ENCODE measurements around the gene LGI4.

LGI4 gene

DNA sequence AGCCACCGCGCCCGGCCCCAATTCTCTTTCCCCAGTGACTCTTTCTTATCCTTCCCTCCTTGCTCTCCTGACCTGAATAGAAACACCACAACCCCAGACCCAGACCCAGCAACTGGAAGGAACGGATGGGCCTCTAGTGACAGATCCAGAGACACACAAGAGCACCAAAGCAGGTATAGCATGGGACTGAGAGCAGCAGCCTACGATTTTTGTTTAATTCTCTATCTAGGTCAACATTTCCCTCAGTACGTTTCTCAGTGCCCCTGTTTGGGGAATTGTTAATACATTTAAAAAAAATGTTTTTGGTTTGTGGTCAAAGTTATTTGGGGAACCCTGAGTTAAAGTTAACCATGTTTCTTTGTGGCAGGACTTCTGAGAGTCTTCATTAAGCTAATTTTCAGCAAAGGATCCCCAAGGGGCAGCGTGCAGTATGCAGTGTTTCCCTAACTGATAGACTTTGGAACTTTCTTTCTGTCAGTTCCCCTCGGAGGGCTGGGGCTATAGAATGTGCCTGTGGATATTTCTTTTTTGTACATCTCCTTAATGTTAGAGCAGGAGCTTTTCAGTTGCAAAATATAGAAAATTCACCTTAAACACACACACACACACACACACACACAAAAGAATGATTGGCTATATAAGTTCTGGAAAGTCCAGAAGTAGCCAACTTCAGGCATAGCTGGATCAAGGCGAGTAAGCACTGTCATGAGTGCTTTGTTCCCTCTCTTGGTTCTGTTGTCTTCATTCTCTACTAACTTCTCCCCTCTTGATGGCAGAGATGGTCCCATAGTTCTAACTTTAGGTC is 26.0 kb upstream of the LGI4 start:
- TF ChIP-seq, protein P1, sequence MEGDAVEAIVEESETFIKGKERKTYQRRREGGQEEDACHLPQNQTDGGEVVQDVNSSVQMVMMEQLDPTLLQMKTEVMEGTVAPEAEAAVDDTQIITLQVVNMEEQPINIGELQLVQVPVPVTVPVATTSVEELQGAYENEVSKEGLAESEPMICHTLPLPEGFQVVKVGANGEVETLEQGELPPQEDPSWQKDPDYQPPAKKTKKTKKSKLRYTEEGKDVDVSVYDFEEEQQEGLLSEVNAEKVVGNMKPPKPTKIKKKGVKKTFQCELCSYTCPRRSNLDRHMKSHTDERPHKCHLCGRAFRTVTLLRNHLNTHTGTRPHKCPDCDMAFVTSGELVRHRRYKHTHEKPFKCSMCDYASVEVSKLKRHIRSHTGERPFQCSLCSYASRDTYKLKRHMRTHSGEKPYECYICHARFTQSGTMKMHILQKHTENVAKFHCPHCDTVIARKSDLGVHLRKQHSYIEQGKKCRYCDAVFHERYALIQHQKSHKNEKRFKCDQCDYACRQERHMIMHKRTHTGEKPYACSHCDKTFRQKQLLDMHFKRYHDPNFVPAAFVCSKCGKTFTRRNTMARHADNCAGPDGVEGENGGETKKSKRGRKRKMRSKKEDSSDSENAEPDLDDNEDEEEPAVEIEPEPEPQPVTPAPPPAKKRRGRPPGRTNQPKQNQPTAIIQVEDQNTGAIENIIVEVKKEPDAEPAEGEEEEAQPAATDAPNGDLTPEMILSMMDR (IDR thresholded peaks at IDR 0.05; ENCODE audit: control insufficient read depth, extremely low read depth, insufficient read depth): no peak
- DNase-seq (ENCODE audit: low read depth): no peak
- H3K4me3 ChIP-seq (ENCODE audit: low read depth, low read length): no peak overlapping the region

DNA sequence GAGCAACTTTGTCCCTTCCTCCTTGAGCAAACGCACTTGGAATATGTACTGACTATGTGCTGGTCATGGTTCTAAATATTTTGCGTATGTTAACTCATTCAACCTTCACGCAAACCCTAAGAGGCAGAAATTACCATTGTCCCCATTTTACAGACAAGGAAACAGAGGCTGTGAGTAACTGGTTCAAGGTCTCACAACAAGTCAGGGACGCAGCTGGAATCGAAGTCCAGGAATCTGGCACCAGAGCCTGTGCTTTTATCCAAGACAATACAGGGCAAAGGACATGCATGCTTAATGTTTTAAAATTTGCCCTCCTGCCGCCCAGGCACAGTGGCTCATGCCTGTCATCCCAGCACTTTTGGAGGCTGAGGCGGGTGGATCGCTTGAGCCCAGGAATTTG is 24.7 kb upstream of the LGI4 start:
- no peak overlapping the region for H3K4me3 ChIP-seq (ENCODE audit: low read depth, low read length)
- no peak for DNase-seq (ENCODE audit: low read depth)
- TF ChIP-seq, protein P1 (IDR thresholded peaks at IDR 0.05; ENCODE audit: control insufficient read depth, extremely low read depth, insufficient read depth): no peak

DNA sequence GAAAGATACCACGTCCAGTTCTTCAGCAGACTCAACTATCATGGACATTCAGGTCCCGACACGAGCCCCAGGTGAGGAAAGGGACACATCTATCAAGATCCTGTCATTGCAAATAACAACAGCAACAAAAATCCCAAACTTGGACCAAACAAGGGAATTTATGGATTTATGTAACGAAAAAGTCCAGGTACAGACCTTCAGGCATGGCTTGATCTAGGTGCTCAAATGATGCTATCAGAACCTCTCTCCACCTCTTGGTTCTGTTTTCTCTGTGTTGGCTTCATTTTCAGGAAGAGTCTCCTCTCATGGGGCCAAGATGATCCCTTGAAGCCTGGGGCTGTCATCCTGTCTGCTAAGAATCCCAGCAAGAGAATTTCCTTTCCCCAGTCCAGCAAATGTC is 22.6 kb upstream of the LGI4 start:
- H3K4me3 ChIP-seq (ENCODE audit: low read depth, low read length): no peak overlapping the region
- DNase-seq (ENCODE audit: low read depth): no peak
- TF ChIP-seq, protein P1 (IDR thresholded peaks at IDR 0.05; ENCODE audit: control insufficient read depth, extremely low read depth, insufficient read depth): no peak

DNA sequence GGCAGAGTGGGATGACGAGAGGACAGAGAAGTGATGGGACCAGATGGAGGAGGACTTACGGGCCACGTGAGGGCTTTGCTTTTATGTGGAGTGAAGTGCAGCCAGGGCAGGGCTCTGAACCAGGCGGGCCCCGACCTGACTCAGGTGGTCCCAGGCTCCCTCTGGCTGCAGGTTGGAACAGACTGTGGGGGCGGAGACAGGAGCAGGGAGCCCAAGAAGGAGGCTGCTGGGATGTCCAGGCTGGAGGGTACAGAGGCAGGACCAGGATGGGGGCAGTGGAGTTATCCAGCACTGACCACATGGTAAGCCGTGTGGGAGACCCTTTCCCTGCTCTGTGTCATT is 21.8 kb upstream of the LGI4 start:
- TF ChIP-seq, protein P1 (IDR thresholded peaks at IDR 0.05; ENCODE audit: control insufficient read depth, extremely low read depth, insufficient read depth): no peak
- H3K4me3 ChIP-seq (ENCODE audit: low read depth, low read length): no peak overlapping the region
- DNase-seq (ENCODE audit: low read depth): no peak

DNA sequence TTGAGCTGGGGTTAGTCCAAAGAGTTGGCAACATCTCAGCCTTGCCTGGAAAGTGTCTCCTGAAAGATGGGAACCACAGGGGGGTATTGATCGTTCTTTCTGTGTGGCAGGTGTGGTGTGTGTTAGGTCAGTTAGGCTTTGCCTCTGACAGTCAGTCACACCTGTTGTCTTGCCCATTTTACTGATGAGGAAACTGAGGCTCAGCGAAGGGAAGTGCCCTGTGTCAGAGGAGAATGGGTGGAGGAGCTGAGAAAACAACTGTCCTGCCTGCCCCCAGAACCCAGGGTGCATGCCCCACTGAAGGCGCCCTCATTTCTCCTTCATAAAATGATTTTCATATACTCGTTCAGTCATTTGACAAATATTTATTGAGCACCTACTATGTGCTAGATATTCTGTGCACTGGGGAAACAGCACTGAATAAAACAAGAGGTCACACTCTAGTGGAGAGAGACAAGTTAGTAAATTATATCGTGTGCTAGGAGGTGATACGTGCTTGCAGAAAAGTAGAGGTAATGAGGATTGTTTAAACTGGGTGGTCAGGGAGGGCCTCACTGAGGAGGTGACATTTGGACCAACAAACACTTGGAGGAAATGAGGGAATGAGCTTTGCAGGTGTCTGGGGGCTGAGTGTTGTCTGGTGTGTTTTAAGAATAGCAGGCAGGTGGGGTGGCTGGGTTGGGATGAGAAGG is 21.3 kb upstream of the LGI4 start:
- no peak overlapping the region for H3K4me3 ChIP-seq (ENCODE audit: low read depth, low read length)
- DNase-seq (ENCODE audit: low read depth): no peak
- TF ChIP-seq, protein P1 (IDR thresholded peaks at IDR 0.05; ENCODE audit: control insufficient read depth, extremely low read depth, insufficient read depth): no peak

DNA sequence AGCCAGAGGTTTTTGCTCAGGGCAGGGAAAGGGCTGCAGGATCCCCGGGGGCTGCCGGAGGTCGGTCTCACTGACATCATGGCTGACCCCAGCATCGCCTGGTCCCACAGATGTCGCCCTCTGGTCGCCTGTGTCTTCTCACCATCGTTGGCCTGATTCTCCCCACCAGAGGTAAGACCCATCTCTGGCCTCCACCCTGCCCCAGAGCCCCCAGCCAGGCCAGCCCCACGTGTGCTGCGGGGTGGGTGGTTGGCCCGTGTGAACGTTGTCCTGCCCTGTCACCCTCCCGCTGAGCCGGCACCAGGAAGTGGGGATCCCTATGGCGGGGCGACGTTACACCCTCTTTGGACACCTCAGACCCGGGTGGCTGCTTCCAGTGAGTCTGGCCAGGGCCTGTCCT is 20.6 kb upstream of the LGI4 start:
- DNase-seq (ENCODE audit: low read depth): no peak
- no peak overlapping the region for H3K4me3 ChIP-seq (ENCODE audit: low read depth, low read length)
- TF ChIP-seq, protein P1 (IDR thresholded peaks at IDR 0.05; ENCODE audit: control insufficient read depth, extremely low read depth, insufficient read depth): no peak

Data from LNCaP clone FGC (cell line).